ENCODE data around the gene SBK3.
A peak's percentile ranks its signal among the peaks of the same experiment; 100 is the strongest.
"Not testable (repeated sequence)": the region's sequence is repeated elsewhere in the genome, so short reads cannot be mapped to it uniquely, and the experiment has no call there.

The SBK3 gene

GRCh38 chr19:55516878-55517620 lies 28.3 kb downstream of the SBK3 start:
- peak; percentile 91 for DNase-seq

DNA sequence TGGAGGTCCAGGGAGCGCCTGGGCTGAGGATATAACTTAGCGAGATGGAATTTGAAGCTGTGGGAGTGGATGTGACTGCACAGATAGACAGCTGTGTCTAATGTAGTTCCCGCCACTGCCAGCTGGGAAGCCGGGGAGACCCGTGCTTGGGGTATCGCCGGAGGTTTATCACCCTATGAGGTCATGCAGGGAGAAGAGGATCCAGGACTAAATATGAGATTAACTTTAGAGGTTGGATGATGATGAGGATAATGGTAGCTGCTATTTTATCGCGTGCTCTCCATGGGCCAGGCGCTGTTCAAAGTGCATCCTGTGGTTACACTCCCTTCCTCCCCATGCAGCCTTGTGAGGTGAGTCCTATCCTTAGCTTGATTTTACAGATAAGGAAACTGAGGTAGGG lies 37.2 kb downstream of the SBK3 start:
- peak; percentile 100 for DNase-seq

DNA sequence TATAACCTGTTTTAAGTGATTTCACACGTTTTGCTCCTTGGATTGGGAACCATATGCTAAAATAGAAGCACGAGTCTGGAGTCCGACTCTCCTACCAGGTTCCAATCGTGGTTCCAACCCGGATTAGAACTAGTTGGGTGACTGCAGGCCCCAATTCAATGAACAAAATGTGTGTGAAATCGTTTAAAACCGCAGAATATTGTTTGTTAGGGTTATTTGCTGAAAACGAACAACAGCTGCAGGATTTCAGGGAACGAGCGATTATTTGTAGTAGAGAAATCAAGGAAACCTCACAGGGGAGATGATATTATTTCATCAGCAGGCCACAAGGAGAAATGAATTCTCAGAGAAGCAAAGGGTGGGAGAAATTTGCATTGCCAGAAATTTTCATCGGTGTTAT lies 40.4 kb downstream of the SBK3 start:
- DNase-seq = no peak

DNA sequence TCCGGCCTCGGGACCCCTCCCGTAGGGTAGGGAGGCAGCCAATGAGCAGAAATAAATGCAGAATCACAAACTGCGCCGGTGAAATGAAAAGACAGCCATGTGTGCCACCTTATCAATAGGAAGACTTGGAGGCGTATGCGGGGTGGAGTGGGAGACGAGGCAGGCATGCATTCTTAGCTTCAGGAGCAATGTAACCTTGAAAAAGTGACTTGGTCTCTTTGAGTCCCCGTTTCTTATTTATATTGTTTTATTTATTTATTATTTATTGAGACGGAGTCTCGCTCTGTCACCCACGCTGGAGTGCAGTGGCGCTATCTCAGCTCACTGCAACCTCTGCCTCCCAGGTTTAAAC lies 41.1 kb downstream of the SBK3 start:
- DNase-seq = no peak

DNA sequence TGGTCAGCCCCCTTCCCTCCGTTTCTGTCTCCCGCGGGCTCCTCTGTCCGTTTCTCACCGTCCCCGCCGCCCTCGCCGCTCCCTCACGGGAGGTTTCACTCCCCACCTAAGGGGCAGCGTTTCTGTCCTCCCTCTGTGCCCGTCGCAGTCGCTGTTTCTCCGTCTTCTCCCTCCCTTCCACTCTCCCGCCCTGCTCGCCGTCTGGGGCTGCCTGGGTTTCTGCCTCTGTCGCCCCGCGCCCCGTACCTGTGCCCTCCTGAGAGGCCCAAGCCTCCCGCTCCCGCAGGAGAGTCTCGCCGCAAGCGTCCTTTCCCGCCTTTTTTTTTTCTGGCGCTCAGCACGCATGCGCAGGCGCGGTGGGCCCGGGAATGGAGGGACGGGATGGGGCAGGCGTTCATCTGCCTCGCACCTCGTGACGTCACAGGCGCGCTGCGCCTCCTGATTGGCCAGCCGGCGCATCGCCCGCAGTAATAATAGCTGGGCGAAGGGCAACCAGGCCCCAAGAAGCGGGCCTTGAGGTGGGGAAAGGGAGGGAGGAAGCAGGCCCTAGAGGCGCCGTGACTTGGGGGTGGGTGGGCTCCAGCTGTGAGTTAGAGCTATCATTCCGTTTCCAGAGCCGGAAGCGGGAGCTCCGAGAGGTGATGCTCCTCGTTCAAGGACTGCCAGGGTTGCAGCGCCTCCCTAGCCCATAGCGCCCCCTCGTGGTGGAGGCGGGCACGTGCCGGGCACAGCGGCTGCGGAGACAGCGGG lies 41.7 kb downstream of the SBK3 start:
- DNase-seq = peak; percentile 89

- DNase-seq = no peak
These were observed 42.2 kb downstream of the SBK3 start for GRCh38 chr19:55503157-55503501.

DNA sequence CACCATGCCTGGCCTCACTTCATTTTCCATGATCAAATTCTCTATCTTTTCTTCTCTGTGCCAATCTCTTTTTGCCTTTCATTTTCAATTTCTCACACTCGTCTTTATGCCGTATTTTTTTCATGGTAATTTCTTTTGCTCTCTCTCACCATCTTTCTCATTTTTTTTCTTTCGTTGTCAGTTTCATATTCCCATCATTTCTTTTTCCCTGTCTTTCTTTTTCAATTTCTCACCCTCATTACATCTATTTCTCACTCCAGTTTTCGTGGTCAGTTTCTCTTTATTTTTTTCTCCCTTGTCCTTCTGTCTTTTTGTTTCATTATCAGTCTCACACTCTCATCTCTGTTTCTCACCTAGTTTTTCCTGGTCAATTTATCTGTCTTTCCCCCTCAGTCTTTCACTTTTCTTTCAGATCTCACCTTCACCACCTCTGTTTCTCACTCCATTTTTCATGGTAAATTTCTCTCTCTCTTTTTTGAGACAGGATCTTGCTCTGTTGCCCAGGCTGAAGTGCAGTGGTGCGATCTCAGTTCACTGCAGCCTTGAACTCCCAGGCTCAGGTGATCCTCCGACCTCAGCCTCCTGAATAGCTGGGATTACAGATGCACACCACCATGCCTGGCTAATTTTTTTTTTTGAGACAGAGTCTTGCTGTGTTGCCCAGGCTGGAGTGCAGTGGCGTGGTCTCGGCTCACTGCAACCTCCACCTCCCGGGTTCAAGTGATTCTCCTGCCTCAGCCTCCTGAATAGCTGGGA lies 43.0 kb downstream of the SBK3 start:
- no peak for DNase-seq

DNA sequence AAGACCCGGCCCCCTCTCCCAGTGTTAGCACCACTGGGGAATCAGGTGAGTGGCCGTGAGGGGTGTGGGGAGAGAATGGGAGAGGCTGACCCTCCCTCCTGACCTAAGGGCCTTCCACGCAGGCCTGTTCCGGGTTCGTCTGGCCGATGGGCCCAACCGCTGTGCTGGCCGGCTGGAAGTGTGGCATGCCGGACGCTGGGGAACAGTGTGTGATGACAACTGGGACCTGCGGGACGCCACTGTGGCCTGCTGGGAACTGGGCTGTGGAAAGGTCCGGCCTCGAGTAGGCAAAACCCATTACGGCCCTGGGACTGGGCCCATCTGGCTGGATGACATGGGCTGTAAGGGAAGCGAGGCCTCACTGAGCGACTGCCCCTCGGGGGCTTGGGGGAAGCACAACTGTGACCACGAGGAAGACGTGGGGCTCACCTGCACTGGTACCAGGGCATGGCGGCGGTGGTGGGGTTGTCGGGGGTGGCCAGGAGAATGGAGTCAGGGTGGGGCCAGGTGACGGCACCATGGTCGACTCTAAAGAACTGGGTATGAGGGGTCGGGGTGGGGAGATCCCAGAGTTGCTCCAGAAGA lies 44.9 kb downstream of the SBK3 start:
- peak; percentile 1 for DNase-seq

GRCh38 chr19:55498246-55498840 lies 47.0 kb downstream of the SBK3 start:
- no peak for DNase-seq

GRCh38 chr19:55497763-55498162 lies 47.6 kb downstream of the SBK3 start:
- DNase-seq = no peak

DNA sequence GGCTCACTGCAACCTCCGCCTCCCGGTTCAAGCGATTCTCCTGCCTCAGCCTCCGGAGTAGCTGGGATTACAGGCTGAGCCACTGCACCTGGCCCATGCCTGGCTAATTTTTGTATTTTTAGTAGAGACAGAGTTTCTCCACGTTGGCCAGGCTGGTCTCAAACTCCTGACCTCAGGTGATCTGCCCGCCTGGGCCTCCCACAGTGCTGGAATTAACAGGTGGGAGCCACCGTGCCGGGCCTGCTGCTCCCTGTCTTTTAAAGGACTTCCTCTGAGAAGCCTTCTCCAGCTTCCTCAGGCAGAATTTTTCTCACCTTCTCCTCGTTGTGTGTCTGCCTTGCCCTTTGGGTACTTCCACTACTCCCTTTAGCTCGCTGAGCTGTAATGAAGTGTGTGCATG lies 48.5 kb downstream of the SBK3 start:
- DNase-seq = not testable (repeated sequence)

DNA sequence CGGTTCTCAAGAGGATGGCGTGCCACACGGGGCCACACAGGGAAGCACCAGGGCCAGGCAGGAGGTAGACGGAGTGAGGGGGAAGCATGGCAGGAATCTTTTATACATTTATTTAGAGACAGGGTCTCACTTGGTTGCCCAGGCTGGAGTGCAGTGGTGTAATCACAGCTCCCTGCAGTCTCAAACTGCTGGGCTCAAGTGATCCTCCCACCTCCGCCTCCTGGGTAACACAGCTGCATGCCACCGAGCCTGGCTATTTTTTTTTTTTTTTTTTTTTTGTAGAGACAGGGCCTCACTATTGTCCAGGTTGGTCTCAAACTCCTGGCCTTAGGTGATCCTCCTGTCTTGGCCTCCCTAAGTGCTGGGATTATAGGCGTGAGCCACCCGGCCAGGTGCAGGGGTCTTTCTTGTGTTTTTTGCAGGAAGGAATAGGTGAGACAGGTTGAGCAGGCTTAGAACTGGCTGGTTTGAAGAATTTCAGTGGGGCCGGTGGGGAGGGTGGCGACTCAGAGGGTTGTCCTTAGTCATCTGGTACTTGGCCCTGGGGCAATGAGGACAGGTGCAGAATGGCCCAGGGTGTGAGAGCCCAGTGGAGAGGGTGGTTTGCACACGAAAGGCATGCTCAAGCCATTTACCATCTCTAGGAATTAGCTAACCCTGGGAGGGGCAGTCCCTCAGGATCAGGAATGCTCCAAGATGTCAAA lies 49.5 kb downstream of the SBK3 start:
- DNase-seq = no peak

- peak; percentile 100 for DNase-seq
These were observed 51.1 kb downstream of the SBK3 start for GRCh38 chr19:55494172-55494761.

- DNase-seq = no peak
These were observed 51.6 kb downstream of the SBK3 start for GRCh38 chr19:55493645-55494171.

DNA sequence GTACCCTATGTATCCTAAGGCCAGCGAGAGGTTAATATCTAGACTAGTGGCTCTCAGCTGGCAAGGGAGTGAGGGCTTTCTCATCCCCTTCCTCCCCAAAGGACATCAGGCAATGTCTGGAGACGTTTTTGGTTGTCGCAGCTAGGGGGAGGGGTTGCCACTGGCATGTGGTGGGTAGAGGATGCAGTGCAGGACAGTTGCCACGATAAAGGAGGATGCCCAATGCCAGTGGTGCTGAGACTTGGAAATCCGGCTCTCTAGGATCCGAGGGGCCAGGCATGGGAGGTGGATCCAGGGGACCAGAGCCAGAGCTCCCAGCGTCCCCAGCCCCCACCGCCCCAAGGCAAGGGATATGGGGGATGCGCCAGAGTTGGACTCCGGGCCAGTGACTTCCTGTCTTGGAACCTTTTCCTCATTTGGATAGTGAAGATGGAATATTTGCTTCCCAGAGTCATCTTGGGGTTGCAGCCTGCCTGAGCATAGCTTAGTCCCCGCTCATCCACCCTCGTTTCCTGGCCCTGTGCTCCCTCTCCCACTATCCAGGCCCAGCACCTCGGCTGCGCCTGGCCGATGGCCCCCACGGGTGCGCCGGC lies 52.2 kb downstream of the SBK3 start:
- DNase-seq = peak; percentile 66

GRCh38 chr19:55492362-55492944 lies 52.9 kb downstream of the SBK3 start:
- DNase-seq = peak; percentile 53

DNA sequence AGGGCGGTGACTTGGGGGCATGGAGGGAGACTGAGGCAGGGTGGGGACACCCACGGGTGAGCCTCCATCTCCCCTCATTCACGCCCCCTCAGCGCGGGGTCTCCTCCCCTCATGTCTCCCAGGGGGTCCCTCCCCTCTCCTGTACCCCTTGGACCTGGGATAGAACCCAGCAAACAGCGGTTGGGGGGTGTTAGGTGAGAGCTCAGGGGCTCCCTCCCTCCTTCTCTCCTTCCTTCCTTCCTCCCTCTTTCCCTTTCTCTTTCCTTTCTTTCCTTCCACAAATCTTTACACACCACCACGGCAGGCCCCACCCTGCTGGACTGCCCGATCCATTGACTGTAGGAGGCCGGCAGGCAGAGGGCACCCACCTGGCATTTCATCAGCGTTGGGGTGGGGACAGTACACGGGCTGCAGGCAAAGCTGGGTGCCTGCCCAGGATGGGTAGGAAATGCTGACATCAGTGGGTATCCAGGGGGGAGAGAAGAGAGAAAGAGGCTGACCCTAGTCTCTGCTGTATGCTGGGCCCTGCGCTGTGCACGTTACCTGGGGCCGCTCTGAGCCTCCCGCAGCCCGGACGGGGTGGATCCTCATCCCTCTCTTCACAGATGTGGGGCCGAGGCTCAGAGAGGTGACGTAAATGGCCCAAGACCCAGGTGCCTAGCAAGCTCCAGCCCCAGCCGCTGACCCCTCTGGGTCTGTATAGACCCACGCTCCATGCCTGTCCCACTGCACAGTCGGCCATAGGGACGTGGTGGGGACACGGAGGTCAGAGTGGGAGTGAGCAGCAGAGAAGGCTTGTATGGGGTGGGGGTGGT lies 53.6 kb downstream of the SBK3 start:
- DNase-seq = peak; percentile 70

All from NCI-H226 (cell line).